Right lobe of liver (tissue), 4 donors: ENCODE measurements around the gene UVRAG.

Source experiments
- CTCF ChIP-seq, 4 donors: fragments of 200-600 bp in 3 of 4; fragments of 450-650 bp in 1 of 4; IDR thresholded peaks; one replicate each; pipeline versions ENCODE4 v1.5.1 to v1.8.0; 2016 to 2022; ENCODE audit warnings: antibody characterized with exemption in 4 of 4, mild to moderate bottlenecking in 2 of 4
- POLR2A ChIP-seq: fragments of 450-650 bp; IDR thresholded peaks from one replicate; pipeline ENCODE4 v1.6.1; 2017; ENCODE audit warnings: antibody characterized with exemption, mild to moderate bottlenecking
- donor health status: DM: no; HTN: no; CAD: no.
- donor health status: DM: no; HTN: no; CAD: no.
- donor health status: DM: no; HTN: yes; CAD: no.

GRCh38 chr11:75888416-75888815 lies 73.4 kb downstream of the UVRAG start:
- TF ChIP-seq POLR2A = no peak
- no peak for TF ChIP-seq CTCF (IDR thresholded peaks at IDR 0.05)
